Measurements from ENCODE around the gene CDH13.

- no peak for TF ChIP-seq CTCF (conservative IDR thresholded peaks at IDR 0.05; ENCODE audit: low read length)
- TF ChIP-seq EZH2phosphoT487 (IDR thresholded peaks at IDR 0.05; ENCODE audit: borderline replicate concordance, low read depth, low read length), result no peak
Observed at GRCh38 chr16:82638095-82638798, 11.5 kb downstream of the CDH13 start.

Data from OCI-LY7 (cell line).